Activated CD4-positive, CD25-positive, alpha-beta regulatory T cell (primary cell): ENCODE measurements around the gene RB1.

Experiments used
- DNase-seq, 4 experiments: peaks; one replicate each; lab custom pipeline; 2025; lab: John Stamatoyannopoulos, UW

RB1 gene

GRCh38 chr13:48496271-48497161 lies 193.0 kb downstream of the RB1 start:
- no peak for DNase-seq

- no peak for DNase-seq
Measured at GRCh38 chr13:48497669-48498068, 194.1 kb downstream of the RB1 start.

- DNase-seq = no peak
Measured at GRCh38 chr13:48500652-48501197, 197.2 kb downstream of the RB1 start.

GRCh38 chr13:48501705-48502104 lies 198.2 kb downstream of the RB1 start:
- no peak for DNase-seq

- no peak for DNase-seq
Measured at GRCh38 chr13:48502601-48503319, 199.2 kb downstream of the RB1 start.

- no peak for DNase-seq
Measured at GRCh38 chr13:48504606-48505005, 201.1 kb downstream of the RB1 start.

GRCh38 chr13:48505012-48505411 lies 201.5 kb downstream of the RB1 start:
- no peak for DNase-seq

- DNase-seq = peak in 2 of 4 experiments; percentile 30 to 31
Measured at GRCh38 chr13:48505597-48506091, 202.1 kb downstream of the RB1 start.

GRCh38 chr13:48506092-48506701 lies 202.6 kb downstream of the RB1 start:
- DNase-seq = no peak

- DNase-seq = no peak
Measured at GRCh38 chr13:48507021-48507420, 203.5 kb downstream of the RB1 start.

- no peak for DNase-seq
Measured at GRCh38 chr13:48508011-48508410, 204.5 kb downstream of the RB1 start.

- no peak for DNase-seq
Measured at GRCh38 chr13:48510698-48511097, 207.1 kb downstream of the RB1 start.

GRCh38 chr13:48511621-48512230 lies 208.2 kb downstream of the RB1 start:
- no peak for DNase-seq

GRCh38 chr13:48514793-48515192 lies 211.2 kb downstream of the RB1 start:
- no peak for DNase-seq

- DNase-seq = no peak
Measured at GRCh38 chr13:48515732-48516131, 212.2 kb downstream of the RB1 start.

- no peak for DNase-seq
Measured at GRCh38 chr13:48518083-48518482, 214.5 kb downstream of the RB1 start.

- no peak for DNase-seq
Measured at GRCh38 chr13:48526286-48526685, 222.7 kb downstream of the RB1 start.

GRCh38 chr13:48527955-48528354 lies 224.4 kb downstream of the RB1 start:
- no peak for DNase-seq

- no peak for DNase-seq
Measured at GRCh38 chr13:48528720-48529119, 225.2 kb downstream of the RB1 start.

- no peak for DNase-seq
Measured at GRCh38 chr13:48530833-48531232, 227.3 kb downstream of the RB1 start.
